A549 (cell line): ENCODE measurements around the gene ALOX15B. TPM values are rescaled to one million over a fixed set of nuclear protein-coding genes. Genes with fewer than 3 reads are reported as not detected.

Experiments used
- ATAC-seq, 2 experiments: fragments of 200-7000 bp in 1 of 2; fragments of >200 bp in 1 of 2; cut with Nextera tagmentation in 1 of 2; cut with Tn5 transposase in 1 of 2; 3 replicates each; pipeline versions ENCODE4 v1.8.0 to v1.9.1; 2018 to 2020; ENCODE audit warnings: mild to moderate bottlenecking in 1 of 2, moderate library complexity in 1 of 2
- CTCF ChIA-PET: fragments of 300-600 bp; sonication (Branson Sonifier 250); formaldehyde crosslinking; extraction: SDS; loops from one replicate; lab custom pipeline; 2021; ENCODE audit warnings: antibody characterized with exemption, inconsistent platforms; lab: Yijun Ruan, JAX
- POLR2A ChIA-PET: fragments of 350-600 bp; formaldehyde crosslinking; extraction: SDS; loops from one replicate; lab custom pipeline; 2021; ENCODE audit warnings: antibody characterized with exemption, inconsistent platforms; lab: Yijun Ruan, JAX
- DNase-seq, 2 experiments: peaks; one replicate each; pipeline versions ENCODE4 v3.0.0 to v3.0.0-alpha.2; 2011 to 2016; ENCODE audit warnings: low read depth in 1 of 2, low spot score in 1 of 2
- FAIRE-seq: peaks from 2 replicates; lab custom pipeline; 2011; peaks lifted over from hg19 to GRCh38; lab: Jason Lieb, UNC
- H3K27ac ChIP-seq, 2 experiments: fragments of >200 bp; sonication (Bioruptor Twin); formaldehyde crosslinking; 3 replicates each; pipeline ENCODE4 v1.5.1; 2016 to 2017
- H3K4me1 ChIP-seq: fragments of >200 bp; sonication (Bioruptor Twin); formaldehyde crosslinking; 3 replicates; pipeline ENCODE4 v1.6.1; 2016
- H3K4me2 ChIP-seq: fragments of >200 bp; sonication (Bioruptor Twin); formaldehyde crosslinking; 3 replicates; pipeline ENCODE4 v1.6.1; 2016
- H3K4me3 ChIP-seq: fragments of >200 bp; sonication (Bioruptor Twin); formaldehyde crosslinking; 3 replicates; pipeline ENCODE4 v1.5.1; 2016
- H3K9me3 ChIP-seq: fragments of >200 bp; sonication (Bioruptor Twin); formaldehyde crosslinking; 3 replicates; pipeline ENCODE4 v1.6.1; 2016
- ATOH8 ChIP-seq: fragments of 250-450 bp; sonication (Bioruptor Pico); IDR thresholded peaks from 2 replicates; pipeline ENCODE4 v1.5.0; 2020; ENCODE audit warnings: low read depth, mild to moderate bottlenecking, moderate library complexity
- BHLHE40 ChIP-seq: IDR thresholded peaks from 2 replicates; pipeline ENCODE4 v1.6.1; 2012; ENCODE audit warnings: low read depth, low read length, inconsistent platforms
- CEBPB ChIP-seq, 2 experiments: fragments of >200 bp in 1 of 2; sonication (Bioruptor Twin) in 1 of 2; formaldehyde crosslinking in 1 of 2; IDR thresholded peaks; 2 replicates each; pipeline ENCODE4 v1.6.1; 2012 to 2016
- EHMT2 ChIP-seq: fragments of 200-600 bp; sonication (generic); IDR thresholded peaks from 2 replicates; pipeline ENCODE4 v1.6.1; 2016; ENCODE audit warnings: antibody characterized with exemption, low read depth, mild to moderate bottlenecking, moderate library complexity
- ELK1 ChIP-seq: fragments of 150-350 bp; IDR thresholded peaks from 2 replicates; pipeline ENCODE4 v1.6.1; 2014; ENCODE audit warnings: low read depth, mild to moderate bottlenecking, low read length
- FOSB ChIP-seq: fragments of 250-450 bp; sonication (Bioruptor Pico); IDR thresholded peaks from 2 replicates; pipeline ENCODE4 v1.5.0; 2020; ENCODE audit warnings: mild to moderate bottlenecking, moderate library complexity
- FOXS1 ChIP-seq: fragments of 250-450 bp; sonication (Bioruptor Pico); IDR thresholded peaks from 2 replicates; pipeline ENCODE4 v1.5.0; 2020; ENCODE audit warnings: mild to moderate bottlenecking, moderate library complexity
- HDAC2 ChIP-seq: fragments of 200-600 bp; sonication (generic); IDR thresholded peaks from 2 replicates; pipeline ENCODE4 v1.6.1; 2016
- HOXA7 ChIP-seq: fragments of 250-450 bp; sonication (Bioruptor Pico); IDR thresholded peaks from 2 replicates; pipeline ENCODE4 v1.5.0; 2020; ENCODE audit warnings: mild to moderate bottlenecking, moderate library complexity
- KDM5A ChIP-seq: fragments of 200-600 bp; sonication (generic); IDR thresholded peaks from 2 replicates; pipeline ENCODE4 v1.6.1; 2016; ENCODE audit warnings: antibody characterized with exemption, mild to moderate bottlenecking
- MAFK ChIP-seq: fragments of 450-650 bp; IDR thresholded peaks from 2 replicates; pipeline ENCODE4 v1.6.1; 2014; ENCODE audit not compliant: partially characterized antibody
- MAX ChIP-seq: IDR thresholded peaks from 2 replicates; pipeline ENCODE4 v1.6.1; 2012
- NPAS2 ChIP-seq: fragments of 250-450 bp; sonication (Bioruptor Pico); IDR thresholded peaks from 2 replicates; pipeline ENCODE4 v1.8.0; 2022; ENCODE audit warnings: mild to moderate bottlenecking, moderate library complexity, borderline replicate concordance
- PBX3 ChIP-seq: IDR thresholded peaks from 2 replicates; pipeline ENCODE4 v1.6.1; 2012
- POLR2A ChIP-seq: IDR thresholded peaks from 2 replicates; pipeline ENCODE4 v1.6.1; 2012; ENCODE audit warnings: mild to moderate bottlenecking, low read length
- RCOR1 ChIP-seq: fragments of 150-350 bp; IDR thresholded peaks from 2 replicates; pipeline ENCODE4 v1.6.1; 2014; ENCODE audit warnings: antibody characterized with exemption, low read length, low read depth
- TP53 ChIP-seq: fragments of 250-450 bp; sonication (Bioruptor Pico); IDR thresholded peaks from 2 replicates; pipeline ENCODE4 v1.5.0; 2021; ENCODE audit warnings: mild to moderate bottlenecking, moderate library complexity
- ZC3H11A ChIP-seq: fragments of 450-650 bp; IDR thresholded peaks from 2 replicates; pipeline ENCODE4 v1.6.1; 2014; ENCODE audit warnings: antibody characterized with exemption, mild to moderate bottlenecking
- ZFP36 ChIP-seq: fragments of 450-650 bp; IDR thresholded peaks from 2 replicates; pipeline ENCODE4 v1.6.1; 2014; ENCODE audit warnings: borderline replicate concordance; ENCODE audit not compliant: partially characterized antibody
- ZNF302 ChIP-seq: fragments of 250-450 bp; sonication (Bioruptor Pico); IDR thresholded peaks from 2 replicates; pipeline ENCODE4 v1.9.0; 2021; ENCODE audit warnings: inconsistent platforms, mild to moderate bottlenecking, moderate library complexity
- ZSCAN20 ChIP-seq: fragments of 250-450 bp; sonication (Bioruptor Pico); IDR thresholded peaks from 2 replicates; pipeline ENCODE4 v1.8.0; 2022; ENCODE audit warnings: mild to moderate bottlenecking, moderate library complexity
- WGBS: methylation state at CpG from one replicate; pipeline ENCODE4 v1.1.6; 2017; ENCODE audit errors: missing lambda C conversion rate; 5-methylcytosine and 5-hydroxymethylcytosine counted together
- polyA plus RNA-seq, 4 experiments: library from polyadenylated mRNA; depleted of rRNA in 3 of 4; stranded (reverse); fragments of >200 nt; fragmentation: RNase III in 1 of 4; extraction: RNeasy Plus Mini Kit Qiagen cat#74134 plus additional on column Dnase treatment in 1 of 4; gene quantifications; 2 replicates in 3 of 4; 3 replicates in 1 of 4; pipeline ENCODE4 v1.2.3, GENCODE V29; 2011 to 2017

The ALOX15B gene
- polyA plus RNA-seq, 2 of the 4 experiments (the other 2 are of a cell fraction): not detected

- ChIA-PET CTCF (interaction anchor here (1.1 to 13.8 kb wide), 4 partner anchors 17 to 201 kb away, joined by 4 to 682 read pairs (median 136); partner anchors contain the start of gene ALOX12B), POLR2A (no interaction called here)
- ATAC-seq (no peak), FAIRE-seq (no peak), DNase-seq (no peak)
- no peak overlapping the region for H3K4me3 ChIP-seq
- H3K4me2 ChIP-seq: no peak overlapping the region
- H3K27ac ChIP-seq: no peak overlapping the region
- TF ChIP-seq POLR2A: no peak
- no peak for TF ChIP-seq MAX
- TF ChIP-seq ATOH8 (CRISPR knock-in tag): no peak
- no peak for TF ChIP-seq NPAS2 (CRISPR knock-in tag)
- no peak for TF ChIP-seq ZFP36
- TF ChIP-seq HDAC2: no peak
- TF ChIP-seq CEBPB (IDR thresholded peaks at IDR 0.05): no peak
- no peak for TF ChIP-seq TP53
- no peak for TF ChIP-seq FOXS1 (CRISPR knock-in tag)
- TF ChIP-seq ZSCAN20: no peak
- no peak for TF ChIP-seq ELK1
- TF ChIP-seq EHMT2: no peak
- TF ChIP-seq ZC3H11A: no peak
- no peak for TF ChIP-seq ZNF302 (CRISPR knock-in tag)
- TF ChIP-seq RCOR1: no peak
- no peak for TF ChIP-seq BHLHE40
- no peak for TF ChIP-seq PBX3
- no peak for TF ChIP-seq MAFK
- peaks cover 12% of the 10 kb centered on the region; the same call in 2 of the 3 replicates for H3K4me1 ChIP-seq
- H3K9me3 ChIP-seq: no peaks in the 10 kb centered on the region
- 54% methylated on average over 6 of the region's 6 CpGs for WGBS
Measured at GRCh38 chr17:8064561-8065019, 25.7 kb downstream of the ALOX15B start.

GRCh38 chr17:8066841-8067775 is 28.2 kb downstream of the ALOX15B start:
- Histone ChIP-seq H3K27ac (no peak overlapping the region), H3K4me2 (no peak overlapping the region), H3K4me3 (no peak overlapping the region), H3K4me1 (peaks cover 12% of the 10 kb centered on the region; the same call in 1 of the 3 replicates), H3K9me3 (no peaks in the 10 kb centered on the region)
- FAIRE-seq: no peak
- WGBS: 67% methylated on average over 15 of the region's 15 CpGs
- ChIA-PET POLR2A (no interaction called here), CTCF (interaction anchor here (0.6 to 13.8 kb wide), 7 partner anchors 9 to 302 kb away, joined by 3 to 682 read pairs (median 6); partner anchors contain the start of gene ALOX12B)
- ATAC-seq: no peak
- no peak for DNase-seq
- TF ChIP-seq KDM5A: no peak
- no peak for TF ChIP-seq PBX3
- TF ChIP-seq FOSB: no peak
- TF ChIP-seq BHLHE40: no peak
- no peak for TF ChIP-seq HOXA7 (CRISPR knock-in tag)
